ENCODE data around the gene HOXD8.

The HOXD8 gene

GRCh38 chr2:176122683-176123410 lies 6.7 kb upstream of the HOXD8 start, which contains the start of gene HOXD9:
TSS of gene HOXD9 (plus strand) at chr2:176122719. CDS start at chr2:176122769, 50 bp downstream.
- H3K36me3 ChIP-seq (ENCODE audit: insufficient read depth, low read length), result no peaks in the 10 kb centered on the region
- H3K9ac ChIP-seq (ENCODE audit: low read depth, low read length), result peak within 1 kb of the TSS; percentile 24; the same call in 1 of the 2 replicates
- H3K4me1 ChIP-seq (ENCODE audit: insufficient read depth, low read length), result no peaks in the 10 kb centered on the region

DNA sequence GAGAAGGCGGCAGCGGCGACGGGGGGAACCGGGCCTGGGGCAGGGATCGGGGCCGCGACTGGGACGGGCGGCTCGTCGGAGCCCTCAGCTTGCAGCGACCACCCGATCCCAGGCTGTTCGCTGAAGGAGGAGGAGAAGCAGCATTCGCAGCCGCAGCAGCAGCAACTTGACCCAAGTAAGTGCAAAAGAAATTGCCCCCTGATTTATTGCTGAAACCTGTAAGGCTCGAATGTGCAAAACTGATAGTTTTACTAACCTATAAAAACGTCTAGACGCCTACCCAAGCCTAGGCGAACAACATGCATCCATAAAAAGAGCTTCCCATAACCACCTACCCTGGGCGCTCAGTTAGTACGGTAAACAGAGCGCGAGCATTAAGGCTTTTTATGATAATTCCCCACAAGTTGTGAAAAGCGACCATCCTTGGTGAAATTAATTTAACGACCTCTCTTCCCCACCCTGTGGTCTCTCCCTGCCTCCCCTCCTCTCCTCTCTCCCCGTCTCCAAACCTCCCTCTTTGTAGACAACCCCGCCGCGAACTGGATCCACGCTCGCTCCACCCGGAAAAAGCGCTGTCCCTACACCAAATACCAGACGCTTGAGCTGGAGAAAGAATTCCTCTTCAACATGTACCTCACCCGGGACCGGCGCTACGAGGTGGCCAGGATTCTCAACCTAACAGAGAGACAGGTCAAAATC lies 5.9 kb upstream of the HOXD8 start:
- Histone ChIP-seq H3K4me1 (ENCODE audit: insufficient read depth, low read length) (no peaks in the 10 kb centered on the region), H3K36me3 (ENCODE audit: insufficient read depth, low read length) (no peaks in the 10 kb centered on the region), H3K9me3 (ENCODE audit: control insufficient read depth, insufficient read depth, low read length) (no peaks in the 10 kb centered on the region), H3K9ac (ENCODE audit: low read depth, low read length) (peak overlapping the region; percentile 24; the same call in 1 of the 2 replicates)

More at GRCh38 chr2:176122683-176123410, 6.7 kb upstream of the HOXD8 start, which contains the start of gene HOXD9:
- no peaks in the 10 kb centered on the region for H3K9me3 ChIP-seq (ENCODE audit: control insufficient read depth, insufficient read depth, low read length)

- Histone ChIP-seq H3K9ac (ENCODE audit: low read depth, low read length) (no peak overlapping the region), H3K36me3 (ENCODE audit: insufficient read depth, low read length) (no peaks in the 10 kb centered on the region), H3K4me1 (ENCODE audit: insufficient read depth, low read length) (no peaks in the 10 kb centered on the region), H3K9me3 (ENCODE audit: control insufficient read depth, insufficient read depth, low read length) (no peaks in the 10 kb centered on the region)
These were observed 5.2 kb upstream of the HOXD8 start for GRCh38 chr2:176124110-176124946.

GRCh38 chr2:176124947-176125771 lies 4.3 kb upstream of the HOXD8 start:
- no peaks in the 10 kb centered on the region for H3K4me1 ChIP-seq (ENCODE audit: insufficient read depth, low read length)
- H3K9ac ChIP-seq (ENCODE audit: low read depth, low read length), result no peak overlapping the region
- no peaks in the 10 kb centered on the region for H3K9me3 ChIP-seq (ENCODE audit: control insufficient read depth, insufficient read depth, low read length)
- H3K36me3 ChIP-seq (ENCODE audit: insufficient read depth, low read length), result no peaks in the 10 kb centered on the region

DNA sequence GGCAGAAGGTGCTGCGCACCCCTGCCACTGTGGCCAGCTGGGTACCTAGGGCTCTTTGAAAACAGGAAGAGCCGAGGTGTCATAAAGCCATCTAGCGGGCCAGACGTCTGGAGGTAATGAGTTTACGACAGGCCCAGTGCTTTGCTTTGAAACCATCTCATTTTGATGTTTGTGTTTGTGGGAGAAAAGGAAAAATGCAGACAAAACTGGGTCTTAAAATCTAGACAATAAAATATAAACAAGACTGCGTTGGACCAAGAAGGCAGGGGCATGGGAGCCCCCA lies 3.8 kb upstream of the HOXD8 start:
- Histone ChIP-seq H3K9me3 (ENCODE audit: control insufficient read depth, insufficient read depth, low read length) (no peaks in the 10 kb centered on the region), H3K36me3 (ENCODE audit: insufficient read depth, low read length) (no peaks in the 10 kb centered on the region), H3K9ac (ENCODE audit: low read depth, low read length) (no peak overlapping the region), H3K4me1 (ENCODE audit: insufficient read depth, low read length) (no peaks in the 10 kb centered on the region)

DNA sequence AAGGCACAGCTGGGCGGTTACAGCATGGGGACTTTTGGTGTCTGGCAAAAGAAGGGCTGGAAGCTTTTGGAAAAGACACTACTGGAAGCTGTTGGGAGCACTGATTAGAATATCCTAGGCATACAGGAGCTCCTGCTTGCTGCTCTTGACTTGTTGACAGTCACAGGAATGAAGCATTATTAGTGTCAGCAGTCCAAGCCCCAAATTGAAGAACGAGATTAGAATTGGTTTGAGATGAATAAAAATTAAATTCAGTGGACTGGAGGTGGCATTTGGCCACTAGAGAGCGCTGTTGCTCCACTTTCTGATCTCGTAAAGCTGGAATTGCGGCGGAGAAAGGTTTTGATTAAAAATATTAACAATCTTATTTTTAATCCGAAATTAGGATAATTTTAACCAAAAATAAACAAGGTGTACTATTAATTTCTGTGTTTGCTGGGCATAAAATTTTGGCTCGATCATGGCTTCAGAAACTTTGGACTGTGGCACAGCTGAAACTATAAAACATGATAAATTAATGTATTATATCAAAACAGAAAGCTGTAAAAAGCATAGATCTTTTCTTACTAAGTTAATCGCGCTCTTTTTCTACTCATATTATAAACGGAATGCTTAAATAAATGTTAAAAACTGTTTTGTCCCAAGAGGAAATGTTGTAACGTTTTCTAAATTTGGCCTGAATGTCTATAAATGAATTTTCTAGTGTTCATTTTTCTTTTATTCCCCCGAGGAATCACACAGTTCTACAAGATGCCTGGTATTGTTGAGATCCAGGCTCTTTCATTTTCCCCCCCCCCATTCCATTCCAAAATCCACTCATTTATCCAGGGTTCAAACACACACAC lies 2.4 kb upstream of the HOXD8 start:
- H3K9ac ChIP-seq (ENCODE audit: low read depth, low read length), result no peak overlapping the region
- H3K36me3 ChIP-seq (ENCODE audit: insufficient read depth, low read length), result no peaks in the 10 kb centered on the region
- H3K9me3 ChIP-seq (ENCODE audit: control insufficient read depth, insufficient read depth, low read length), result no peaks in the 10 kb centered on the region
- 0 out of 2 replicates have a peak, but pooled peaks cover under 1% of the 10 kb centered on the region for H3K4me1 ChIP-seq (ENCODE audit: insufficient read depth, low read length)

GRCh38 chr2:176127774-176128072 lies 1.8 kb upstream of the HOXD8 start:
- no peaks in the 10 kb centered on the region for H3K36me3 ChIP-seq (ENCODE audit: insufficient read depth, low read length)
- H3K9ac ChIP-seq (ENCODE audit: low read depth, low read length), result no peak overlapping the region
- 0 out of 2 replicates have a peak, but pooled peaks cover 3% of the 10 kb centered on the region for H3K4me1 ChIP-seq (ENCODE audit: insufficient read depth, low read length)
- no peaks in the 10 kb centered on the region for H3K9me3 ChIP-seq (ENCODE audit: control insufficient read depth, insufficient read depth, low read length)

DNA sequence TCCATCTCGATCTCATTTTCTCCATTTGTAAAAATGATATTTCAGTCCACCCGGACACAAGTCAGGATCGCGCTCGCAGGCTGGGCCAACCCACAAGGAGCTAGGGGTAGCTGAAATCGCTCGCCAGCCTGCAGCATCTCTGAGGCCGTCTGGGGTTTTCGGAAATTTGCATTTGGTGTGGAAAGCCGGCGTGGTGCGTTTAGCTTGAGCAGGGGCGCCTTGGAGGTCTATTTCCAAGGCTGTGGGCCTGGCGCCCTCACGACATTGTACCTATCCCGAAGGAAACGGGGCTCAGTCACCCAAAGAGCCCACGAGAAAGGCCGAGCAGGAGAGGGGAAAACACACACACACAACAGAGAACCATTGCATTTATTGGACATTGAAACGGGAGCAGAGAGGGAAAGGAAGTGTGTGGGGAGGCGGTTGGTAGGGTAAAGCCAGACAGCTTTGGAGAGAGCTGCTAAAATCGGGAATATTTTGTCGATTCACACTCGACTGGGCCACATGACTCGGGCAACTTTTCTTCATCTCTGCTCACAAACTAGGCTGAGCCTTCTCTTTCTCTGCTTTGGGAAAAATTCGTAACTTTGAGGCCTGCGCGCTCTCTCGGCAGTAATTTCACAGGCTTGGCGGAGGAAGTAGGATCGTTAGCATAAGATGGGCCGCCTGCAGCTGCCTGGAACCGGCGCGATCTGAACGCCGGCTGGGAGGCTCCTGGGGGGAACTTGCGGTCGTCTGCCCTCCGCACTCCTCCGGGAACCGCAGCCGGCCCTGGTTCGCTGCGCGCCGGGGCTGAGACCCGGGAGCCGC lies 1.1 kb upstream of the HOXD8 start:
- Histone ChIP-seq H3K4me1 (ENCODE audit: insufficient read depth, low read length) (0 out of 2 replicates have a peak, but pooled peaks cover 3% of the 10 kb centered on the region), H3K36me3 (ENCODE audit: insufficient read depth, low read length) (no peaks in the 10 kb centered on the region), H3K9me3 (ENCODE audit: control insufficient read depth, insufficient read depth, low read length) (no peaks in the 10 kb centered on the region), H3K9ac (ENCODE audit: low read depth, low read length) (peak overlapping the region; percentile 32; the same call in 1 of the 2 replicates)

DNA sequence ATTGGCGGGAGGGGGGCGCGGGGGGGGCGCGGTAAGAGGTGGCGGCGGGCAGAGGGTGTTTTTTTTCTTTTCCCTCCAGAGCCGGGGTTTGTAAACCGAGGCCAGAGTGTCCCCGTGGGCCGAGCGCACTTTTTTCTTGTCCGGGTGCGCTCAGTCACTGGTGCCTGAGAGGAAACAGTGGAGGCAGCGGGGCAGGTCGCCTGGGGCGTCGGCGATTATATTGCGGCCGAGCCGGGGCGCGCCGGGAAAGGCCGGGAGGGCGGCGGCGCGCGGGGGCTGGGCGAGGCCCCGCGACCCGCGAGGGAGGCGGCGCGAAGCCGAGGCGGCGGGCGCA lies 275 bp downstream of the HOXD8 start:
- H3K4me1 ChIP-seq (ENCODE audit: insufficient read depth, low read length), result 0 out of 2 replicates have a peak, but pooled peaks cover 3% of the 10 kb centered on the region
- peak overlapping the region; percentile 28; the same call in 1 of the 2 replicates for H3K9ac ChIP-seq (ENCODE audit: low read depth, low read length)
- no peaks in the 10 kb centered on the region for H3K36me3 ChIP-seq (ENCODE audit: insufficient read depth, low read length)
- H3K9me3 ChIP-seq (ENCODE audit: control insufficient read depth, insufficient read depth, low read length), result no peaks in the 10 kb centered on the region

GRCh38 chr2:176130147-176130956 lies 847 bp downstream of the HOXD8 start:
- H3K9me3 ChIP-seq (ENCODE audit: control insufficient read depth, insufficient read depth, low read length), result no peaks in the 10 kb centered on the region; the same call in 1 of the 2 replicates
- 0 out of 2 replicates have a peak, but pooled peaks cover 3% of the 10 kb centered on the region for H3K4me1 ChIP-seq (ENCODE audit: insufficient read depth, low read length)
- H3K36me3 ChIP-seq (ENCODE audit: insufficient read depth, low read length), result no peaks in the 10 kb centered on the region
- H3K9ac ChIP-seq (ENCODE audit: low read depth, low read length), result peak overlapping the region; percentile 28; the same call in 1 of the 2 replicates

GRCh38 chr2:176130957-176131847 lies 1.7 kb downstream of the HOXD8 start:
- Histone ChIP-seq H3K9me3 (ENCODE audit: control insufficient read depth, insufficient read depth, low read length) (no peaks in the 10 kb centered on the region; the same call in 1 of the 2 replicates), H3K9ac (ENCODE audit: low read depth, low read length) (no peak overlapping the region; the same call in 1 of the 2 replicates), H3K4me1 (ENCODE audit: insufficient read depth, low read length) (0 out of 2 replicates have a peak, but pooled peaks cover 3% of the 10 kb centered on the region), H3K36me3 (ENCODE audit: insufficient read depth, low read length) (no peaks in the 10 kb centered on the region)
